SU-DHL-6 (cell line): ENCODE results near the gene SCT.

Experiments
- H2AFZ ChIP-seq: fragments of 200-600 bp; sonication (generic); 2 replicates; pipeline ENCODE4 v1.6.1; 2014; ENCODE audit warnings: low read depth, mild to moderate bottlenecking, moderate library complexity, mixed read lengths, antibody characterized with exemption, low read length; ENCODE audit not compliant: severe bottlenecking
- H3F3A ChIP-seq: fragments of 200-600 bp; shearing (Covaris generic); 2 replicates; pipeline ENCODE4 v1.6.0; 2016; ENCODE audit warnings: antibody characterized with exemption, mild to moderate bottlenecking; ENCODE audit not compliant: insufficient read depth
- H3K27ac ChIP-seq: fragments of 200-600 bp; sonication (generic); 2 replicates; pipeline ENCODE4 v1.5.1; 2016; ENCODE audit warnings: low read depth, mild to moderate bottlenecking, low read length, moderate library complexity, mixed read lengths
- H3K27me3 ChIP-seq: fragments of 200-600 bp; sonication (generic), shearing (Covaris generic); 2 replicates; pipeline ENCODE4 v1.6.0; 2014; ENCODE audit warnings: mild to moderate bottlenecking, low read length
- H3K36me3 ChIP-seq: fragments of 200-600 bp; sonication (generic); 2 replicates; pipeline ENCODE4 v1.6.1; 2014; ENCODE audit warnings: mild to moderate bottlenecking, low read length, mixed read lengths
- H3K4me2 ChIP-seq: fragments of 300-600, 200-600 bp; shearing (Covaris generic), sonication (generic); 2 replicates; pipeline ENCODE4 v1.6.0; 2014; ENCODE audit warnings: low read length, low read depth, mild to moderate bottlenecking; ENCODE audit not compliant: poor library complexity, severe bottlenecking
- H3K4me3 ChIP-seq: fragments of 200-600 bp; sonication (generic); 2 replicates; pipeline ENCODE4 v1.5.1; 2014; ENCODE audit warnings: antibody characterized with exemption, low read length, mild to moderate bottlenecking, mixed read lengths; ENCODE audit not compliant: insufficient read depth, poor library complexity, severe bottlenecking
- H3K79me2 ChIP-seq: fragments of 200-600 bp; sonication (generic); 2 replicates; pipeline ENCODE4 v1.6.1; 2014; ENCODE audit warnings: mild to moderate bottlenecking, low read length, moderate library complexity; ENCODE audit not compliant: insufficient read depth
- H3K9ac ChIP-seq: fragments of 200-600 bp; sonication (generic); 2 replicates; pipeline ENCODE4 v1.7.0; 2014; ENCODE audit warnings: mild to moderate bottlenecking, low read length
- H3K9me2 ChIP-seq: fragments of 200-600 bp; sonication (generic); replicated peaks from 2 replicates; pipeline ENCODE4 v1.6.1; 2014; ENCODE audit warnings: low read length; ENCODE audit not compliant: insufficient read depth
- H3K9me3 ChIP-seq: fragments of 200-600 bp; sonication (generic); 2 replicates; pipeline ENCODE4 v1.6.1; 2014; ENCODE audit warnings: low read length, mixed read lengths; ENCODE audit not compliant: insufficient read depth
- H4K20me1 ChIP-seq: fragments of 200-600 bp; sonication (generic); 2 replicates; pipeline ENCODE4 v1.6.1; 2014; ENCODE audit warnings: low read depth, mild to moderate bottlenecking, antibody characterized with exemption, low read length, moderate library complexity, mixed read lengths
- CTCF ChIP-seq: fragments of 200-600 bp; sonication (generic); IDR thresholded peaks from one replicate; pipeline ENCODE4 v1.5.1; 2017; ENCODE audit warnings: antibody characterized with exemption, mild to moderate bottlenecking, low read length, moderate library complexity; ENCODE audit not compliant: insufficient read depth, poor library complexity, severe bottlenecking
- EZH2phosphoT487 ChIP-seq: fragments of 200-600 bp; sonication (generic), shearing (Covaris generic); conservative IDR thresholded peaks from 2 replicates; pipeline ENCODE4 v1.6.1; 2018; ENCODE audit warnings: mild to moderate bottlenecking, antibody characterized with exemption, low read length, moderate library complexity, mixed read lengths

SCT gene

GRCh38 chr11:619628-620050 is 7.3 kb downstream of the SCT start:
- H3K9me3 ChIP-seq = no peaks in the 10 kb centered on the region
- H3K9me2 ChIP-seq = no peaks in the 10 kb centered on the region
- H3K9ac ChIP-seq = no peak overlapping the region
- no peaks in the 10 kb centered on the region for H3K79me2 ChIP-seq
- TF ChIP-seq EZH2phosphoT487 (no peak), CTCF (no peak)
- H3K4me3 ChIP-seq = no peak overlapping the region
- H3K36me3 ChIP-seq = no peaks in the 10 kb centered on the region
- 0 out of 2 replicates have a peak, but pooled peaks cover 3% of the 10 kb centered on the region for H3F3A ChIP-seq
- H3K27me3 ChIP-seq = no peaks in the 10 kb centered on the region
- no peak overlapping the region for H2AFZ ChIP-seq
- no peak overlapping the region for H3K27ac ChIP-seq
- H4K20me1 ChIP-seq = no peaks in the 10 kb centered on the region
- no peak overlapping the region for H3K4me2 ChIP-seq

GRCh38 chr11:618856-619627 is 7.9 kb downstream of the SCT start:
- Histone ChIP-seq H3K9me3 (no peaks in the 10 kb centered on the region), H4K20me1 (no peaks in the 10 kb centered on the region; the same call in 1 of the 2 replicates), H3K79me2 (no peaks in the 10 kb centered on the region), H2AFZ (no peak overlapping the region), H3K27me3 (no peaks in the 10 kb centered on the region), H3K36me3 (no peaks in the 10 kb centered on the region), H3K9ac (no peak overlapping the region), H3K27ac (no peak overlapping the region), H3K4me2 (no peak overlapping the region), H3K4me3 (no peak overlapping the region), H3K9me2 (no peaks in the 10 kb centered on the region), H3F3A (0 out of 2 replicates have a peak, but pooled peaks cover 3% of the 10 kb centered on the region)
- TF ChIP-seq EZH2phosphoT487 = no peak
- no peak for TF ChIP-seq CTCF

GRCh38 chr11:617912-618682 is 8.9 kb downstream of the SCT start:
- H3K9ac ChIP-seq = no peak overlapping the region
- 0 out of 2 replicates have a peak, but pooled peaks cover 3% of the 10 kb centered on the region for H3F3A ChIP-seq
- no peak overlapping the region for H3K27ac ChIP-seq
- no peak overlapping the region for H2AFZ ChIP-seq
- H3K4me3 ChIP-seq = no peak overlapping the region
- no peaks in the 10 kb centered on the region for H3K9me3 ChIP-seq
- no peaks in the 10 kb centered on the region for H3K36me3 ChIP-seq
- no peaks in the 10 kb centered on the region for H3K27me3 ChIP-seq
- H4K20me1 ChIP-seq = no peaks in the 10 kb centered on the region; the same call in 1 of the 2 replicates
- TF ChIP-seq CTCF (no peak), EZH2phosphoT487 (no peak)
- no peak overlapping the region for H3K4me2 ChIP-seq
- no peaks in the 10 kb centered on the region for H3K79me2 ChIP-seq
- no peaks in the 10 kb centered on the region for H3K9me2 ChIP-seq
